Measurements from ENCODE around the gene SPEM1.

GRCh38 chr17:7437369-7437863 lies 17.3 kb downstream of the SPEM1 start:
- no peak for TF ChIP-seq CTCF (IDR thresholded peaks at IDR 0.05)
- no peak for TF ChIP-seq POLR2A (IDR thresholded peaks at IDR 0.05)
